ENCODE measurements around the gene SV2A.

DNA sequence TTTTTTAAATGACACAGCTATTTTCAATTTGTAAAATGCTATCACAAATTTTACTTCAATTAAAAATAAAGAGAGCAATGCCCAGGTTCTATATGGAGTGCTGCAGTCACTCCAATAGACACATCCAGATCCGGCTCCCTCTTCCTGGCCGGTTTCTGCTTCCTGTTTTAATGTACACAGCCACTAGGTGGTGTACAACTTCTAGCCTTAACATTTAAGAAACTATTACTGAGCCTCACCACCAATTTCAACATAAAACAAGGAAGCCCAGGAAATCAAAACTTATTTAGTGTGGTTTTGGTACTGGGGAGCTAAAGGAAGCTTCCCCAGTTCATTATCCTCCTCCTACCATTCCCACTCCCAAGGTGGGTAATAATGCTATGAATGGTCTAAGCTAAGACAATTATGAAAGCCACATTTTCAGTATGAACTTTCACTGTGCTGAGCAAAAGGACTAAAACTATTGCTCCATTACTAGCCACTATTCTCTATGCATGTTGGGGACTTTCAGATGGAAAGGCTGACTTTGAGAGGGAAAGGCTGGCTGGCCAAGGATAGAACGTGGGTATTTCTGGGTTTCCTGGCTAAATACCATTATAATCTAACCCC lies 44.5 kb upstream of the SV2A start:
- TF ChIP-seq POLR2AphosphoS5 (IDR thresholded peaks at IDR 0.05; ENCODE audit: low read depth, low read length) (no peak), SIN3A (IDR thresholded peaks at IDR 0.05; ENCODE audit: borderline replicate concordance, insufficient read depth, low read depth, low read length) (no peak)
- TF ChIP-seq, protein P1, sequence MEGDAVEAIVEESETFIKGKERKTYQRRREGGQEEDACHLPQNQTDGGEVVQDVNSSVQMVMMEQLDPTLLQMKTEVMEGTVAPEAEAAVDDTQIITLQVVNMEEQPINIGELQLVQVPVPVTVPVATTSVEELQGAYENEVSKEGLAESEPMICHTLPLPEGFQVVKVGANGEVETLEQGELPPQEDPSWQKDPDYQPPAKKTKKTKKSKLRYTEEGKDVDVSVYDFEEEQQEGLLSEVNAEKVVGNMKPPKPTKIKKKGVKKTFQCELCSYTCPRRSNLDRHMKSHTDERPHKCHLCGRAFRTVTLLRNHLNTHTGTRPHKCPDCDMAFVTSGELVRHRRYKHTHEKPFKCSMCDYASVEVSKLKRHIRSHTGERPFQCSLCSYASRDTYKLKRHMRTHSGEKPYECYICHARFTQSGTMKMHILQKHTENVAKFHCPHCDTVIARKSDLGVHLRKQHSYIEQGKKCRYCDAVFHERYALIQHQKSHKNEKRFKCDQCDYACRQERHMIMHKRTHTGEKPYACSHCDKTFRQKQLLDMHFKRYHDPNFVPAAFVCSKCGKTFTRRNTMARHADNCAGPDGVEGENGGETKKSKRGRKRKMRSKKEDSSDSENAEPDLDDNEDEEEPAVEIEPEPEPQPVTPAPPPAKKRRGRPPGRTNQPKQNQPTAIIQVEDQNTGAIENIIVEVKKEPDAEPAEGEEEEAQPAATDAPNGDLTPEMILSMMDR (IDR thresholded peaks at IDR 0.05): peak; percentile 84

Data from Panc1 (cell line).